ENCODE measurements around the gene PGD. TPM values are rescaled to one million over a fixed set of nuclear protein-coding genes. Genes with fewer than 3 reads are reported as not detected.
"Not testable (repeated sequence)": the region's sequence is repeated elsewhere in the genome, so short reads cannot be mapped to it uniquely, and the experiment has no call there.

PGD gene
- total and polyA plus RNA-seq, 7 donors: 24.9 to 39.2 (median 29.3) TPM

GRCh38 chr1:10424034-10424433 is 25.2 kb downstream of the PGD start:
- DNase-seq (peak; percentile 58 to 80), ATAC-seq (peak in 2 of 4 donors; percentile 21 to 27)
- Histone ChIP-seq H3K4me3 (no peak overlapping the region), H3K27ac (no peak overlapping the region), H3K27me3 (ENCODE audit: insufficient read depth in 3 of 3, low read length in 2 of 3) (no peaks in the 10 kb centered on the region), H3K4me1 (peaks cover 4% of the 10 kb centered on the region), H3K9me3 (no peaks in the 10 kb centered on the region), H3K36me3 (ENCODE audit: insufficient read depth in 1 of 2, low read depth in 1 of 2) (peaks cover 0 to 28% of the 10 kb centered on the region in 2 donors)
- intact Hi-C loops (cut with DNase I): no loop called here
- WGBS, 3 donors: 26 to 30% (median 28%) methylated on average over 9 of the region's 9 CpGs
- no peak for TF ChIP-seq CTCF (IDR thresholded peaks at IDR 0.05)

GRCh38 chr1:10424651-10425050 is 25.8 kb downstream of the PGD start:
- 76 to 84% (median 83%) methylated on average over 8 of the region's 8 CpGs for WGBS, 3 donors
- intact Hi-C loops (cut with DNase I): loop anchor here in 1 of 2 donors (5.0 kb wide), 1 partner anchor 797 kb away; no protein-coding TSS in a partner anchor

GRCh38 chr1:10425826-10426534 is 27.1 kb downstream of the PGD start:
- not testable (repeated sequence) for H3K4me3 ChIP-seq; H3K36me3 ChIP-seq (ENCODE audit: insufficient read depth in 1 of 2, low read depth in 1 of 2); H3K27me3 ChIP-seq (ENCODE audit: insufficient read depth in 3 of 3, low read length in 2 of 3); H3K4me1 ChIP-seq; DNase-seq; H3K9me3 ChIP-seq; ATAC-seq; H3K27ac ChIP-seq
- WGBS, 3 donors: 72 to 83% (median 76%) methylated on average over 19 to 21 of the region's 21 CpGs
- intact Hi-C loops (cut with DNase I): loop anchor here in 1 of 2 donors (5.0 kb wide), 1 partner anchor 799 kb away; no protein-coding TSS in a partner anchor

More at GRCh38 chr1:10424651-10425050, 25.8 kb downstream of the PGD start:
- Histone ChIP-seq H3K36me3 (ENCODE audit: insufficient read depth in 1 of 2, low read depth in 1 of 2) (peaks cover 0 to 22% of the 10 kb centered on the region in 2 donors), H3K27ac (no peak overlapping the region), H3K27me3 (ENCODE audit: insufficient read depth in 3 of 3, low read length in 2 of 3) (no peaks in the 10 kb centered on the region), H3K4me1 (peaks cover 4% of the 10 kb centered on the region), H3K9me3 (no peaks in the 10 kb centered on the region), H3K4me3 (no peak overlapping the region)
- DNase-seq: no peak
- no peak for TF ChIP-seq CTCF (IDR thresholded peaks at IDR 0.05)
- ATAC-seq: no peak

- H3K4me3 ChIP-seq; H3K27ac ChIP-seq; H3K27me3 ChIP-seq (ENCODE audit: insufficient read depth in 3 of 3, low read length in 2 of 3); H3K36me3 ChIP-seq (ENCODE audit: insufficient read depth in 1 of 2, low read depth in 1 of 2); DNase-seq; H3K9me3 ChIP-seq; ATAC-seq: not testable (repeated sequence)
- intact Hi-C loops (cut with DNase I): loop anchor here in 1 of 2 donors (5.0 kb wide), 1 partner anchor 799 kb away; no protein-coding TSS in a partner anchor
- peaks cover 13% of the 10 kb centered on the region for H3K4me1 ChIP-seq
- WGBS, 3 donors: 90 to 94% (median 94%) methylated on average over 10 to 21 of the region's 21 CpGs
Measured at GRCh38 chr1:10426535-10426848, 27.6 kb downstream of the PGD start.

- intact Hi-C loops (cut with DNase I): loop anchor here in 1 of 2 donors (2.0 to 5.0 kb wide), 4 partner anchors 54 to 802 kb away; no protein-coding TSS in a partner anchor
- Histone ChIP-seq H3K27ac (no peak overlapping the region), H3K9me3 (no peaks in the 10 kb centered on the region), H3K4me1 (peaks cover 14% of the 10 kb centered on the region), H3K36me3 (ENCODE audit: insufficient read depth in 1 of 2, low read depth in 1 of 2) (no peaks in the 10 kb centered on the region), H3K4me3 (no peak overlapping the region), H3K27me3 (ENCODE audit: insufficient read depth in 3 of 3, low read length in 2 of 3) (no peaks in the 10 kb centered on the region)
- 86 to 93% (median 86%) methylated on average over 5 of the region's 5 CpGs for WGBS, 3 donors
- ATAC-seq (no peak), DNase-seq (no peak)
- TF ChIP-seq CTCF (IDR thresholded peaks at IDR 0.05): no peak
Measured at GRCh38 chr1:10428984-10429383, 30.1 kb downstream of the PGD start.
